Activated naive CD4-positive, alpha-beta T cell treated with anti-CD3 and anti-CD28 coated beads, Interleukin-2, amount 50 U/mL, for 16 hours (primary cell): Measurements from ENCODE around the gene TNKS1BP1.

Experiments
- DNase-seq: peaks from one replicate; pipeline ENCODE4 v3.0.0-alpha.2; 2020

Gene TNKS1BP1

GRCh38 chr11:57324154-57324885 lies 432 bp downstream of the TNKS1BP1 start:
- DNase-seq = no peak

DNA sequence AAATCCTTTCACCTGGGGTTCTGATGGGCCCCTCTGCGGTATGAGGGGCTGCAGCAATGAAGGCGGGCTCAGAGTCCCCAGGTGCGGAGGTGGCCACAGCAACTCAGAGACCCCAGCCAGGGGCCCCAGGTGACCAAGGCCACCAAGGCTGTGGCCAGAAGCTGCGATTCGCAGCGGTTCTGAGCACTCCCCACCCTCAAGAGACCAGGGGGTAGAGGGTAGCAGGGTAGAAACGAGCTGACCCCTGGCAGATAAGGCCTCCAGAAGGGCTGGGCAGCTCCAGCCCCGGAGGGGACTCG lies 948 bp downstream of the TNKS1BP1 start:
- DNase-seq = no peak

- no peak for DNase-seq
Observed at GRCh38 chr11:57323167-57323854, 1.4 kb downstream of the TNKS1BP1 start.

- no peak for DNase-seq
Observed at GRCh38 chr11:57322256-57323166, 2.2 kb downstream of the TNKS1BP1 start.

- DNase-seq = no peak
Observed at GRCh38 chr11:57321388-57322255, 3.1 kb downstream of the TNKS1BP1 start.

DNA sequence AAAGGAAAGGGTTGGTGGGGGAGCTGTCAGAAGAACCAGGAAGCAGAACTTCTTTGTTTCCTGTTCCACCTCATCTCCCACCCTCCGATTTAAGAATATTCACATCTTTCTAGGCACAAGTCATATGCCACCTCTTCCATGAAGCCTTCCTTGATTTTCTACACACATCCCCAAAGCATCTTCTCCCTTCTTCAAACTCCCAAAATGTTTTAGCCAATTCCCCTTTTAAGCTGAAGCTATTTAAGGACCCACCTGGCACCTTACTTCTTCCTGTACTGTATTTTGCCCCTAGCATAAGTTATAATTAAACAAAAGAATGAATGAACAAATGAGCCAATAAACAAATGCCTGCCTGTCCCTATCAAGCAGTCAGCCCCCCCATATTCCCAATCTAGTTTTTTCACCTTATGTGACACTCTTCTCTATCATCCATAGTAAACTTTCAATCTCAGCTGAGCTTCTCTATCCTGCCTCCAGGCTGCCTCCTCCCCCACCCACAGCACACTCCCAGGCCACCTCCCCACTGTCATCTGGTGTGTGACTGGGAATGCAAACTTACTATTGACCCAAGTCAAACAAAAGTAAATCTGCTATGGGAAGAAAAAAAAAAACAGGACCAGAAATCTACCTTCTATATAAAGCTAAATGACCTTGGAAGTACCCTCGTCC lies 3.9 kb downstream of the TNKS1BP1 start:
- no peak for DNase-seq

DNA sequence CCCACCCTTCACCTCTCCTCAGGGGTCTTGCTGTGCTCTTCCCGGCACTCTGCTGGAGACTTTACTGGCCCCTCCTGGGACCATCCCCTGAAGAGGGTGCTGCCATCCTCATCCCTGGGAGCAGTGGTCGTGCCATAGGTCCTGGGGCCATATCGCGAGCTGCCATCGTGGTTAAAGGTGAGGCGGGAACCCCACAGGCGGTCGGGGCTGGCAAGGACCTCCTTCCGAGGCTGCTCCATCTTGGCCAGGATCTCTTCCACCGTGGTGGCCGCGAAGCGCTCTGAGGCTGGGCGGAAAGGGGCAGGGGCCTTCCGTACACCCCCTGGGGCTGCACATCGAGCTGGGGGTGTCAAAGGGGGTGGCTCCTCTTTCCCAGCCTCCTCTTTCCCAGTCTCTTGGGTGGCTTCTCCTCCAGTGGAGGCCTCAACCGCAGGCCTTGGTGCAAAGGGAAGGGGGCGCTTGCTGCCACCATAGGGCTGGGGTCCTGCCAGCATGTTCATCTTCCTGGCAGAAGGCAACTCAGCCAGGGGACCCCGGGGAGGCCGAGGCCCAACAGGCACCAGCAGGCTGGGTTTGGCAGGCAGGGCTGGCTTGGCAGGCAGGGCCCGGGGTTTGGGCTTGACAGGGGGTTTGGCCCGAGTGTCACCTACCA lies 4.6 kb downstream of the TNKS1BP1 start:
- DNase-seq = no peak

DNA sequence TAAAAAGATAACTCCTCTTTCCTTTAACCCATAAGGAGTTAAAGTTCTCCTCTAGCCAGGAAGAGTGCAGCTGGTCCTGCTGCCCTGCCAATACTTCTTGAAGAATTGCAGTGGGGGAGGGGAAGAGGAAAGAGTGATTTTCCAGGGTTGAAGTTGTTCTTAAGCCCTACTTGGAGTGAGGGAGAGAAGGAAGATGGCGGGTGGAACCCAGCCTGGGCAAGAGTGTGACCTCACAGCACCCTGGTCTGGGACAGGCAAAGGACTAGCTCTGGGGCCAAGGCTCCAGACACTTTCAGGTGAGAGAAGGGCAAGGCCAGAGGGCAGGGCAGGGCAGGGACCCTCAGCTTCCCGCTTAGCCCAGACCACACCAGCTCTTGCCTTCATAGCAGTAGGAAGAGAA lies 6.6 kb downstream of the TNKS1BP1 start:
- no peak for DNase-seq

DNA sequence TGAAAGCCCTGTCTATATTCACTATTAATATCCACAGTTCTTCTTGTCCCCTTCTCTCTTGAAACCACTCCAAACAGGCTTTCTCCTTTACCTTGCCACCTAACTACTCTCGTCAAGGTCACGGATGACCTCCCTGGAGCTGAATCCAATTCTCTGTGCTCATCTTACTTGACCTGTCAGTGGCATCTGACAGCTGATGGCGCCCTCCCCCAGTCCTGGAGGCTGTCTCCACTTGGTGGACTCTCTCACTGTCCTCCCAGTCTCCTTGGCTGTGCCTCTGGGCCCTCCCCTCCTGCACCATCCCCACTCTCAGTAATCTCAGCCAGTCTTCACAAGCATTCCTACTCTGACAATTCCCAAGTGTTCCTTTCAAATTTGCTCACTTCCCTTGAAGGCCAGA lies 8.7 kb downstream of the TNKS1BP1 start:
- DNase-seq = no peak

DNA sequence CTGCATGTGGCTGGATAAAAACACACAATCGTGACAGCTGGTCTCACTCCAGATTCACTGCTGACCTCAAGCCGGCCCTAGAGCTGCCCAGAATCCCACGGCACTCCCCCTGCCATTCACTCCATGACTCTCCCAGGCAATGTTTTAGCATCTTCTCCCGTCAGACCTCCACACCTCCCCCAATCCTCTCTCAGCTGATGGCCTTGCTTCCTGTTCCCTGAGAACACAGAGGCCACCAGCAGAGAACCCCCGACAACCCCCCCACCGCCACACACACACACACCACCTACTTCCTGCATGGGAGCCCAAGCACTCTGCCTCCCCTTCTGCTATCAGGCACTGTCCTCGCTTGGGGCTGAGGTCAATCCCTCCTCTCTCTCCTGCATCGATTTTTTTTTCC lies 9.3 kb downstream of the TNKS1BP1 start:
- DNase-seq = no peak

DNA sequence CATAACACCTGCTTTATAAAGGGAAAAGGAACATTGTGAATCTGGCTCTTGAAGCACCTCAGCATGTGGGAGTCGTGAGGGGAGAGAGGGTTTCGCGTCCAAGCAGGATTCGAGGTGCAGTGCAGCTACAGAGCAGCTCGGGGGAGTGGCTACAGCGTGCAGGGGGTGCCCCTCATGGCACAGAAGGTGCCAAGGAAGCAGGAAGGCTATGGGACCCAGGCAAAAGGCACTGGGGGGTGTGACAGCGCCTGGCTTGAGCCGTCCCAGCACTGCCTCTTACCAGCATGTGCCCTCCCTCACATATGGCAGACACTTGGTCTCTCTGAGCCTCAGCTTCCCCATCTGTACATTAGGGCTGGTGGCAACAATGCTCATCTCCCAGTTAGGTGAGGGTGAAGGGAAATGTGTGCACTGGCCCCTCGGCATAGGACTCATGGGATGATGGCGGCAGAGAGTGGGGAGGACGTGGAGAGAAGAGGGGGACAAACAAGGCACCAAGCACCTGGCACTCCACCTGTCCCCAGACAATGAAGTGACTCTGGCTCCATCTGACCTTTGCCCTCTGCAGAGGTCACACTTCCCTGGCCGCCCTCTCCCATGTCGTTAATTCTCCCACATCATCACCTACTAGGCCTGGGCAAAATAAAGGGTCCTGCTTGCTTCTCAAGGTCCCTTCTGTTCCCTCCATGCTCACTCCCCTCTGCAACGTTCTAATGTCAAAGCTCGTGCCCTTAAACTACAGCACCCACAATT lies 10.4 kb downstream of the TNKS1BP1 start:
- no peak for DNase-seq

GRCh38 chr11:57313788-57314135 lies 11.0 kb downstream of the TNKS1BP1 start:
- no peak for DNase-seq

DNA sequence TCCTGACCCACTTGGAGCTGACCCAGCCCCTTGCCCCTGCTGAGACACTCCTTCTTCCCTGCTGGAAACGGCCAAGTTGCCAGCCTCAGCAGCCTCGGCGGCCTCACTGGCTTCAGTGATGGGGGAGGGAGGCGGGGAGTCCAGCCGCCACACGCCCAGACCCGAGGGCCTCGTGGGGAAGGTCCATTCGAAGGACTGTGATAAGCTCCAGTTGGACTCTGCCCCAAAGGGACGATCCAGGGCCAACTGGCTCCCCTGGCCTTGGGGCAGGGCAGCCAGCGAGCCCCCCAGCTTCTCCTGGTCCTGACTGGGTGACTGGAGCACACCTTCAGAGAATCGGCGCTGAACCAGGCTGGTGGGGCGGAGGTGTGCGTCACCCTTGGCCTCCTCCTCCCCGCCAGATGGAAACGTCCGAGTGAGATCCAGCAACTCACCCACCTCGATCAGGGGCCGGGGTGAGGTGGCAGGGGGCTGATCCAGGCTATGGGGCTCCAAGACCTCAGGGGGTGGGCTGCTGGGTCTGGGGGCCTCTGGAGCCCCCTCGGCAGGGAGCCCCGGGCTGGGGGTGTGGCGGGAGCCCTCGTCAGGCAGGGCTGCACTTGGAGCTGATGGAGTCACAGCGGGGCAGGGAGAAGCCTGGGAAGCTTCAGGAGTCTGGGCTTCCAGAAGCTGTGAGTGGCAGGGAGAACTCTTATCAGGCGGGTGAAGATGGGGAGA lies 11.5 kb downstream of the TNKS1BP1 start:
- DNase-seq = no peak

DNA sequence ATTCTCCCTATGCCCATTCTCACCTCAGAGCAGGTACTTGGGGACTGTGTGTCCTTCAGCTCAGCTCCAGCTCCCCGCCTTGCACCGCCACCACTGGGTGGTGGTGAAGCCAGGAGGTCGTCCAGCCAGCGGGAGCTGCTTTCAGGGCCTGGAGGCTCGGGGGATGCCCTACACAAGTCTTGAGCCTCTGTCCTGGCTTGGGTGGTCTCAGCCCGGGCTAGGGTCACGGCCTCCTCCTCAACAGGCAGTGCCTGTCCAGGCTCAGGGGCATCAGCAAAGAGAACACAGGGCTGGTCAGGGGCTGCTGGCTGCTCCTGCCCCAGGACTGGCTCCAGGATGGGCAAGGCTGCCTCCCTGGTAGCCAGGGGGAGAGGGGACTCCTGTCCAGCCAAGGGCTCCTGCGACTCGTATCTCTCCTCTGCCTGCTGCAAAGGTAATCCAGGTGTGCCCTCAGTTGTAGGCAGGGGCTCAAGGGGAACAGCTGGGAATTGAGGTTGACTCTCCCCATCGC lies 12.2 kb downstream of the TNKS1BP1 start:
- DNase-seq = no peak

- DNase-seq = peak; percentile 49
Observed at GRCh38 chr11:57311109-57311936, 13.4 kb downstream of the TNKS1BP1 start.

GRCh38 chr11:57310630-57311086 lies 14.1 kb downstream of the TNKS1BP1 start:
- no peak for DNase-seq

- DNase-seq = no peak
Observed at GRCh38 chr11:57310091-57310490, 14.7 kb downstream of the TNKS1BP1 start.

- DNase-seq = no peak
Observed at GRCh38 chr11:57309106-57310059, 15.4 kb downstream of the TNKS1BP1 start.
